ENCODE results near the gene CYBB.
A peak's percentile ranks its signal among the peaks of the same experiment; 100 is the strongest.

Gene CYBB

DNA sequence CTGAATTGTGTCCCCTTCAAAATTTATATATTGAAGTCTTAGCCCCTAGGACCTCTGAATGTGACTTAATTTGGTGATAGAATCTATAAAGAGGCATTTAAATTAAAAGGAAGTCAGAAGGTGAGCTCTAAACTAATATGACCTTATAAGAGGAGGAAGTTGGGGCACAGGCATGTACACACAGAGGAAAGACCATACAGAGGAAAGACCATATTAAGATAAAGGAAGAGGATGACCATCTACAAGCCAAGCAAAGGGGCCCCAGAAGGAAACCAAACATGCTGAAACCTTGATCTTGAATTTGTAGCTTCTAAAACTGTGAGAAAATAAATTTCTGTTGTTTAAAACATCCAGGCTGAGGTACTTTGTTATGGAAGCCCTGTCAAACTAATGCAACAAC, 26.9 kb upstream of the CYBB start:
- H3K4me2 ChIP-seq (ENCODE audit: low read length): peak overlapping the region; percentile 73
- H3K9me3 ChIP-seq (ENCODE audit: control insufficient read depth, insufficient read depth, low read length): no peaks in the 10 kb centered on the region
- no peaks in the 10 kb centered on the region for H3K9me2 ChIP-seq (replicated peaks; ENCODE audit: control insufficient read depth, low read length)
- peak overlapping the region; percentile 62 for H3K4me3 ChIP-seq (ENCODE audit: low read length)
- H3F3A ChIP-seq (ENCODE audit: control insufficient read depth, insufficient read depth): peaks cover 13% of the 10 kb centered on the region
- H3K27ac ChIP-seq (ENCODE audit: low read depth, low read length): peak overlapping the region; percentile 99
- H4K20me1 ChIP-seq (ENCODE audit: control insufficient read depth, insufficient read depth, low read depth, low read length): no peaks in the 10 kb centered on the region
- peaks cover 67% of the 10 kb centered on the region for H3K4me1 ChIP-seq (ENCODE audit: control insufficient read depth, low read length)
- TF ChIP-seq CTCF (IDR thresholded peaks at IDR 0.05; ENCODE audit: low read depth, low read length, poor library complexity, severe bottlenecking) (no peak), EZH2phosphoT487 (IDR thresholded peaks at IDR 0.05; ENCODE audit: borderline replicate concordance, low read length) (no peak)
- no peaks in the 10 kb centered on the region for H3K79me2 ChIP-seq (ENCODE audit: control insufficient read depth, low read length)
- H3K36me3 ChIP-seq (ENCODE audit: control insufficient read depth, low read length): peaks cover 15% of the 10 kb centered on the region
- no peaks in the 10 kb centered on the region for H3K27me3 ChIP-seq (ENCODE audit: control insufficient read depth, low read length)

GRCh38 chrX:37753384-37753783, 26.5 kb upstream of the CYBB start:
- TF ChIP-seq EZH2phosphoT487 (IDR thresholded peaks at IDR 0.05; ENCODE audit: borderline replicate concordance, low read length) (no peak), CTCF (IDR thresholded peaks at IDR 0.05; ENCODE audit: low read depth, low read length, poor library complexity, severe bottlenecking) (no peak)
- H3K27me3 ChIP-seq (ENCODE audit: control insufficient read depth, low read length): no peaks in the 10 kb centered on the region
- no peaks in the 10 kb centered on the region for H4K20me1 ChIP-seq (ENCODE audit: control insufficient read depth, insufficient read depth, low read depth, low read length)
- peaks cover 72% of the 10 kb centered on the region for H3K4me1 ChIP-seq (ENCODE audit: control insufficient read depth, low read length)
- H3F3A ChIP-seq (ENCODE audit: control insufficient read depth, insufficient read depth): peaks cover 13% of the 10 kb centered on the region
- peak overlapping the region; percentile 62 for H3K4me3 ChIP-seq (ENCODE audit: low read length)
- H3K9me2 ChIP-seq (replicated peaks; ENCODE audit: control insufficient read depth, low read length): no peaks in the 10 kb centered on the region
- peak overlapping the region; percentile 73 for H3K4me2 ChIP-seq (ENCODE audit: low read length)
- no peaks in the 10 kb centered on the region for H3K79me2 ChIP-seq (ENCODE audit: control insufficient read depth, low read length)
- H3K9me3 ChIP-seq (ENCODE audit: control insufficient read depth, insufficient read depth, low read length): no peaks in the 10 kb centered on the region
- H3K36me3 ChIP-seq (ENCODE audit: control insufficient read depth, low read length): peaks cover 15% of the 10 kb centered on the region
- H3K27ac ChIP-seq (ENCODE audit: low read depth, low read length): peak overlapping the region; percentile 99

GRCh38 chrX:37754516-37754915, 25.3 kb upstream of the CYBB start:
- TF ChIP-seq EZH2phosphoT487 (IDR thresholded peaks at IDR 0.05; ENCODE audit: borderline replicate concordance, low read length) (no peak), CTCF (IDR thresholded peaks at IDR 0.05; ENCODE audit: low read depth, low read length, poor library complexity, severe bottlenecking) (no peak)
- peaks cover 83% of the 10 kb centered on the region for H3K4me1 ChIP-seq (ENCODE audit: control insufficient read depth, low read length)
- H3K79me2 ChIP-seq (ENCODE audit: control insufficient read depth, low read length): no peaks in the 10 kb centered on the region
- peak overlapping the region; percentile 73 for H3K4me2 ChIP-seq (ENCODE audit: low read length)
- peak overlapping the region; percentile 99 for H3K27ac ChIP-seq (ENCODE audit: low read depth, low read length)
- peaks cover 13% of the 10 kb centered on the region for H3F3A ChIP-seq (ENCODE audit: control insufficient read depth, insufficient read depth)
- H3K36me3 ChIP-seq (ENCODE audit: control insufficient read depth, low read length): peaks cover 15% of the 10 kb centered on the region
- no peaks in the 10 kb centered on the region for H3K9me3 ChIP-seq (ENCODE audit: control insufficient read depth, insufficient read depth, low read length)
- H3K9me2 ChIP-seq (replicated peaks; ENCODE audit: control insufficient read depth, low read length): no peaks in the 10 kb centered on the region
- H3K27me3 ChIP-seq (ENCODE audit: control insufficient read depth, low read length): no peaks in the 10 kb centered on the region
- peak overlapping the region; percentile 62 for H3K4me3 ChIP-seq (ENCODE audit: low read length)
- no peaks in the 10 kb centered on the region for H4K20me1 ChIP-seq (ENCODE audit: control insufficient read depth, insufficient read depth, low read depth, low read length)

All from DOHH2 (cell line).